ENCODE data around the gene CLASRP.
"Not testable (repeated sequence)": the region's sequence is repeated elsewhere in the genome, so short reads cannot be mapped to it uniquely, and the experiment has no call there.

Gene CLASRP

GRCh38 chr19:45038931-45039893 is at the start of gene CLASRP:
CLASRP (plus strand) TSS chr19:45039045; CDS start chr19:45040213, 1,168 bp downstream.
- peak; percentile 64 to 77 for DNase-seq

GRCh38 chr19:44990459-44990858 is 48.4 kb upstream of the CLASRP start:
- no peak for DNase-seq

GRCh38 chr19:44990966-44991365 is 47.9 kb upstream of the CLASRP start:
- no peak for DNase-seq

GRCh38 chr19:44992336-44993163 is 46.3 kb upstream of the CLASRP start:
- DNase-seq = no peak

- no peak for DNase-seq
Measured at GRCh38 chr19:44993526-44993925, 45.3 kb upstream of the CLASRP start.

- no peak for DNase-seq
Measured at GRCh38 chr19:44993926-44994537, 44.8 kb upstream of the CLASRP start.

GRCh38 chr19:44998025-44998424 is 40.8 kb upstream of the CLASRP start:
- DNase-seq = no peak

GRCh38 chr19:44999131-44999925 is 39.5 kb upstream of the CLASRP start:
- not testable (repeated sequence) for DNase-seq

- not testable (repeated sequence) for DNase-seq
Measured at GRCh38 chr19:45000665-45001064, 38.2 kb upstream of the CLASRP start.

GRCh38 chr19:45001087-45001739 is 37.6 kb upstream of the CLASRP start, which contains the start of gene RELB:
RELB (plus strand) TSS chr19:45001464; CDS start chr19:45001580, 116 bp downstream.
- DNase-seq = peak; percentile 19 to 68

- no peak for DNase-seq
Measured at GRCh38 chr19:45003485-45003884, 35.4 kb upstream of the CLASRP start.

- no peak for DNase-seq
Measured at GRCh38 chr19:45005787-45006186, 33.1 kb upstream of the CLASRP start.

GRCh38 chr19:45008552-45008951 is 30.3 kb upstream of the CLASRP start:
- DNase-seq = peak in 1 of 2 experiments; percentile 17

GRCh38 chr19:45009625-45010255 is 29.1 kb upstream of the CLASRP start:
- DNase-seq = no peak

GRCh38 chr19:45010306-45010705 is 28.5 kb upstream of the CLASRP start:
- no peak for DNase-seq

GRCh38 chr19:45011959-45012358 is 26.9 kb upstream of the CLASRP start:
- DNase-seq = no peak

- DNase-seq = peak; percentile 56 to 72
Measured at GRCh38 chr19:45016388-45017314, 22.2 kb upstream of the CLASRP start.

GRCh38 chr19:45019187-45019586 is 19.7 kb upstream of the CLASRP start:
- no peak for DNase-seq

- DNase-seq = no peak
Measured at GRCh38 chr19:45020071-45020470, 18.8 kb upstream of the CLASRP start.

- no peak for DNase-seq
Measured at GRCh38 chr19:45021971-45022370, 16.9 kb upstream of the CLASRP start.

Data from NCI-H524 (cell line).